GM21390 (cell line): Measurements from ENCODE around the gene PXK.
A peak's percentile ranks its signal among the peaks of the same experiment; 100 is the strongest.
"Not testable (repeated sequence)": the region's sequence is repeated elsewhere in the genome, so short reads cannot be mapped to it uniquely, and the experiment has no call there.

Experiments used
- ATAC-seq: cut with Tn5 transposase; IDR thresholded peaks from one replicate; pipeline ENCODE4 v1.9.1; 2021; ENCODE audit not compliant: unreplicated experiment

The PXK gene

DNA sequence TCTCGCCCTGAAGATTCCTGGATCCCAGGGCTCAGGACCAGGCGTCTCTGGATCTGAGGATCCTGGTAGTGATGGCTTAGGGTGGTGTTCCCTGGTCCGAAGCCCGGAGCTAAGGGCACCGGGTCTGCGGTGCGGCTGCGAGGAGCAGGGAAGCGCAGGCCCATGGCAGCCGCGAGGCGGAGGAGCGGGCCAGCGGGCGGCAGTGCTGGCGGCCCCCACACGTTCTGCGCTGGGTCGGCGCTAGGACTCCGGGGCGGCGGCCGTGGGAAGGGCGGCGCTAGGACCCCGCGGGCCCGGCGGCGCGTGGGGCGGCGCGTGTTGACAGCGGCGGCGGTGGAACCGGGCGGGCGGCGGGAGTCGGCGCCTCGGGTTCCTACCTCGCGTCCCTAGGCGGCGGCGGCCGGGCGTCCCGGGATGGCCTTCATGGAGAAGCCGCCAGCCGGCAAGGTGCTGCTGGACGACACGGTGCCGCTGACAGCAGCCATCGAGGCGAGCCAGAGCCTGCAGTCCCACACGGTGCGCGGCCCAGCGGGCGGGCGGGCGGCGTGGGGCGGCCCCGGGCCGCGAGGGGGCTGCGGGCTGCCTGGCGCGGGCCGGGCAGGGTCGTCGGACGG is at the start of gene PXK:
TSS of gene PXK (plus strand) at position 318 of the 614 bp plus-strand sequence. CDS start at position 415, 97 bp downstream.
- peak; percentile 91 for ATAC-seq

- ATAC-seq = no peak
These were observed 47.4 kb upstream of the PXK start for GRCh38 chr3:58285334-58285733.

DNA sequence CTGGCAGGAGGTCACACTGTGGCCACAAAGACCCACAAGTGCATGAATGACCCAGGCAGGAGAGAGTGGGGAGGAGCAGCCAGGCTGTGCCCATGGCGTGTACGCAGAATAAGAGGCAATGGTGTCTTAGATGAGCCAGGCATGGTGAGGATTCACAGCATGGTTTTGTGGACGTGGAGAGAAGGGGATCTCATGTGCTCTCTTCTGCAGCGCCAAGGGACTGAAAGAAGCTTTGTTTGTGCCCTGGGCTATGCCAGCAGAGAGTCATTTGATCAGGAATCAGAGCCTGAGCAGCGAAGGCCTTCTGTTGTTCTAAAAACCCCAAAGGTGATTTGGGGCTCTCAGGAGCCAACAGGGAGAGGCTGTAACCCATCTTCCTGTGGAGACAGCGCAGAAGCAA is 45.3 kb upstream of the PXK start:
- no peak for ATAC-seq

- no peak for ATAC-seq
These were observed 44.5 kb upstream of the PXK start for GRCh38 chr3:58288011-58288728.

DNA sequence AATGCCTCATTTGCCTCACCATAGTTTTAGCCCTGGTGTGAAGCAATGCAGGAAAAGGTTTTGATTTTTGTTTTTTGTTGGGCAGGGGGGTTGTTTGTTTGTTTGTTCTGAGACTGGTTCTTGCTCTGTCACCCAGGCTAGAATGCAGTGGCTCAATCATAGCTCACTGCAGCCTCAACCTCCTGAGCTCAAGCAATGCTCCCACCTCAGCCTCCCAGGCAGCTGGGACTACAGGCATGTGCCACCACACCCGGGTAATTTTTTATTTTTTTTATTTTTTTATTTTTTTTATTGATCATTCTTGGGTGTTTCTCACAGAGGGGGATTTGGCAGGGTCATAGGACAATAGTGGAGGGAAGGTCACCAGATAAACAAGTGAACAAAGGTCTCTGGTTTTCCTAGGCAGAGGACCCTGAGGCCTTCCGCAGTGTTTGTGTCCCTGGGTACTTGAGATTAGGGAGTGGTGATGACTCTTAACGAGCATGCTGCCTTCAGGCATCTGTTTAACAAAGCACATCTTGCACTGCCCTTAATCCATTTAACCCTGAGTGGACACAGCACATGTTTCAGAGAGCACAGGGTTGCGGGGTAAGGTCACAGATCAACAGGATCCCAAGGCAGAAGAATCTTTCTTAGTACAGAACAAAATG is 43.6 kb upstream of the PXK start:
- ATAC-seq = not testable (repeated sequence)

DNA sequence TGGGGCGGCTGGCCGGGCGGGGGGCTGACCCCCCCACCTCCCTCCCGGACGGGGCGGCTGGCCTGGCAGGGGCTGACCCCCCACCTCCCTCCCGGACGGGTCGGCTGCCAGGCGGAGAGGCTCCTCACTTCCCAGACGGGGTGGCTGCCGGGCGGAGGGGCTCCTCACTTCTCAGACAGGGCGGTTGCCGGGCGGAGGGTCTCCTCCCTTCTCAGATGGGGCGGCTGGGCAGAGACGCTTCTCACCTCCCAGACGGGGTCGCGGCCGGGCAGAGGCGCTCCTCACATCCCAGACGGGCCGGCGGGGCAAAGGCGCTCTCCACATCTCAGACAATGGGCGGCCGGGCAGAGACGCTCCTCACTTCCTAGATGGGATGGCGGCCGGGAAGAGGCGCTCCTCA is 42.2 kb upstream of the PXK start:
- ATAC-seq = not testable (repeated sequence)

GRCh38 chr3:58291671-58292338 is 40.9 kb upstream of the PXK start:
- no peak for ATAC-seq

DNA sequence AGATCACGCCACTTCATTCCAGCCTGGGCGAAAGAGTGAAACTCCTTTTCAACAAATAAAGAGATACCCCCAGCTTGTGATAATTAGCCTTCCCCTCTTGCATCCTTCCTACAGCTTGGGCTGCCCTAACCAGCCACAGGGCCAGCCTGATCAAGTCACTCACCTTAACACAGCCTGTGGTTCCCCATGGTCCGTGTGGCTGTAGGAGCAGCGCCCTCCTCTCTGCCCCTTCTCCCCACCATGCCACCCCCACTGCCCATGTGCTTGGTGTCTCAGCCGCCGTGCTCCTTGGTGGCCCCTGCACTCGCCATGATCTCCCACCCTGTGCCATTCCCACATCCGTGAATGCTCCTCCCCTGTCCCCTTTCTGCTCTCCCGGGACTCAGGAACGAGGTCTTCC is 39.8 kb upstream of the PXK start:
- ATAC-seq = no peak

GRCh38 chr3:58293516-58293915 is 39.2 kb upstream of the PXK start:
- ATAC-seq = no peak

GRCh38 chr3:58296269-58296668 is 36.4 kb upstream of the PXK start:
- no peak for ATAC-seq

DNA sequence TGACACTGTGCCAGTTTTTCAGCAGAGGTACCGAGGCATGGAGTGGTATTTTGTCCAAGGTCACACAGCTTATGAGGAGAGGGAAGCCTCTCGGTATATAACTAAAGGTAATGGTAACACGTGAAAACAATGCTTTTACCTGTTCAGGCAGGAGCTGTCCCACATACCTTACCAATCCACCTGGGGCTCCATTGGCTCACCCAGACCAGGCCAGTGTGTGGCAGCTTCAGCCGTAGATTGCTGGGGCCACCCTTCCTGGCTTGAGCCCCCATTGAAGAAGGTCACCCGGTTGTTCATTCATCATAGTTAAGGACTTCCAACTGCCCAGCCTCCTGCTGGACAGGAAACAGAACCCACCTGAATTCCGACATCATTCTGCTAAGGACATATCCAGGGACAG is 35.8 kb upstream of the PXK start:
- no peak for ATAC-seq

DNA sequence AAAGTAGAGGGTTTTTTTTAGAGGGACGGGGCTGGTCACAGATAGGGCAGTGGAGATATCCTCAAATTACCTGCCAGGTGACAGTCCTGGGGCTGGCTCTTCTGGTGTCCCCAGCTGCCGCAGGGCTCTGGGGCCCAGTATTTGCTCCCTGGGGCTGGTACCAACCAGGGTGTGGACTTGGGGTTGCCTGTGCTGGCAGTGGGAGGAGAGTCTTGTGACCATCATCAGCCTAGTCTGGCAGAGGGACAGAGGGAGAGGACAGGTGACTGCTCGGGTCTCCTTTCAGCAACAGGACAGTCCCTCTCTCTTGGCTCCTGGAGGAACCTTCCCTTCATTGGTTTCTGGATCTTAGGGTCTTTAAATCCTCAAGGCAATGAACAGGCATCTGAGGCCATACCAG is 34.5 kb upstream of the PXK start:
- ATAC-seq = no peak

GRCh38 chr3:58299075-58299474 is 33.6 kb upstream of the PXK start:
- no peak for ATAC-seq

GRCh38 chr3:58299839-58300516 is 32.7 kb upstream of the PXK start:
- ATAC-seq = no peak

DNA sequence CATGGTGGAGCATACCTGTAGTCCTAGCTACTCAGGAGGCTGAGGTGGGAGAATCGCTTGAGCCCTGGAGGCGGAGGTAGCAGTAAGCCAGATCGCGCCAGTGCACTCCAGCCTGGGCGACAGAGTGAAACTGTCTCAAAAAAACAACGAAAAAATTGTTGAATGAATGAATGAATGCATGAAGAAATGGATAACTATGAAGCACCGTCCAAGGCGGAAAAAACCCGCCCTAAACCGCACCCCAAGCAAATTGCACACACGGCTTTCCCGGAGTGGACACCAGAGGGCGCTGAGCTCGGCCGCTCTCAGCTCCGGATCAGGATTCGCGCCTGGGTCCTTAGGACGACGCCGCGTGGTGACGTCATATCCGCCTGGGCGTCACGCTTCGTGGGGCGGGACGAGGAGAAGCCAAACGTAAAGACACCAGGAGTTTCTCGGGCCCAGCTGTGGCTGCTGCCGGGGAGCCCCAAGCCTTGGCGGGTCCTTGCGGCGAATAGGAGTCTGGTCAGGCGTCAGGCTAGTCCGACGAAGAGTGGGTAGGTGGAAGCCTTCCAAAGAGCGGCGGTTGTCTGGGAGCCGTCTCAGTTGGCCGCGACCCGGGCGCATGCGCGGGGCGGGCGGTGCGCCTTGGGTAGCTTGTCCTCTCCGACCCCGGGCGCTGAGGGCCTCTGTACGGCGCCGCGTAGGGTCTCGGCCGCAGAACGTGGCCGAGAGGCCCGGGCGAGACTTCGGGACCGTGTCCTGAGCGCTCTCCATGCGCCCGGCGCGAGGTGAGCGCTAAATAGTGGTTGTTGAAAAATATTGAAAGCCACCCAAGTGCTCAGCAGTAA is 26.6 kb upstream of the PXK start, which contains the start of the genes HTD2 and RPP14:
TSS of gene HTD2 (plus strand) at position 639 of the 830 bp plus-strand sequence. CDS start 11,094 bp downstream, outside the sequence.
TSS of gene RPP14 (plus strand) at position 364 of the 830 bp plus-strand sequence. CDS start 4,085 bp downstream, outside the sequence.
- ATAC-seq = peak; percentile 90

DNA sequence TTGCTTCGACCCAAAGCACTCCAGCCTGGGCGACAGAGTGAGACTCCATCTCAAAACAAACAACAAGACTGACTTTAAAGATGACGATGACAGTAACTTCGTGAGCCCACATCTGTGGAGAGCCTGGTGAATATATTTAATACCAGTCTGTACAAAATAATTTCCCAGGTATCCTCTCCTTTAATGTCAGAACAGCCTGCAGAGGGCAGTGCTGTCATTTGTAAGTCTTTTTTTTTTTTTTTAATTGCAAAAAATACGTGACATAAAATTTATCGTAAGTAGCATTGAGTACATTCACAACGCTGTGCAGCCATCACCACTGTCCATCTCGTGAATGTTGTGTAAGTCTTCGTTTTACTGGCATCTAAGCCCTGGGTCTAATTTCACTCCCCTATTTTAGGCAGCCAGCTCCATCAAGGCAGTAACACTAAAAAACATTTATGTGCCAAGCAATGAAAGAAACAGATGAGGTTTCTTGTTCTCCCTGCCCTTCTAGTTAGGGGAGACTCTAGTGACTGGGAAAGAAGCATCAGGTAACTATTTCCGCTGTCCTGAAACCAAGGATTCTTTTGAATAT is 25.0 kb upstream of the PXK start:
- ATAC-seq = no peak

GRCh38 chr3:58308728-58309127 is 24.0 kb upstream of the PXK start:
- ATAC-seq = no peak

GRCh38 chr3:58317811-58318210 is 14.9 kb upstream of the PXK start:
- no peak for ATAC-seq

GRCh38 chr3:58321791-58322190 is 10.9 kb upstream of the PXK start:
- ATAC-seq = no peak

DNA sequence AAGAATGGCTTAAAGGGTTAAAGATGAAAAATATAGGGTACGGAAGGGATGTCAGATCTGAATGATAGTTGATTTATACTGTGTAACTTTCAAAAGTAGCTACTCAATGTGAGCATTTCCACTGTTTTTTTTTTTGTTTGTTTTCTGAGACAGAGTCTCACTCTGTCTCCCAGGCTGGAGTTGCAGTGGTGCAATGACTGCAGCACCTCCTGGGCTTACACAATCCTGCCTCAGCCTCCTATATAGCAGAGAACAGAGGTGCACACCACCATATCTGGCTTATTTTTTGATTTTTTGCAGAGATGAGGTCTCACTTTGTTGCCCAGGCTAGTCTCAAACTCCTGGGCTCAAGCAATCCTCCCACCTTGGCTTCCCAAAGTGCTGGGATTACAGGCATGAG is 9.9 kb upstream of the PXK start:
- no peak for ATAC-seq
